ENCODE data around the gene ADPRS. TPM values are rescaled to one million over a fixed set of nuclear protein-coding genes. Genes with fewer than 3 reads are reported as not detected.

ADPRS gene
- total and polyA plus RNA-seq, 2 donors: 17.2 to 26.3 TPM

- H3K4me3 ChIP-seq (ENCODE audit: low read depth, low read length): peak within 1 kb of the TSS; percentile 39
- no peak for DNase-seq (ENCODE audit: extremely low spot score)
- no peaks in the 10 kb centered on the region for H3K4me1 ChIP-seq (ENCODE audit: insufficient read depth)
- H3K36me3 ChIP-seq (ENCODE audit: insufficient read depth): no peaks in the 10 kb centered on the region
- 12% methylated on average over 58 of the region's 59 CpGs for WGBS
- no peak within 1 kb of the TSS for H3K27ac ChIP-seq (ENCODE audit: low read depth)
These were observed 4.8 kb upstream of the ADPRS start, which contains the start of gene TEKT2 for GRCh38 chr1:36083635-36084496. TSS of gene TEKT2 (plus strand) at chr1:36084094. CDS start at chr1:36084922, 828 bp downstream.

- no peak for DNase-seq (ENCODE audit: extremely low spot score)
- Histone ChIP-seq H3K36me3 (ENCODE audit: insufficient read depth) (no peaks in the 10 kb centered on the region), H3K4me1 (ENCODE audit: insufficient read depth) (no peaks in the 10 kb centered on the region), H3K27ac (ENCODE audit: low read depth) (no peak overlapping the region), H3K4me3 (ENCODE audit: low read depth, low read length) (peak overlapping the region; percentile 39)
- WGBS: 50% methylated on average over 19 of the region's 19 CpGs
These were observed 4.1 kb upstream of the ADPRS start for GRCh38 chr1:36084497-36085115.

GRCh38 chr1:36085126-36085525 lies 3.6 kb upstream of the ADPRS start:
- Histone ChIP-seq H3K4me1 (ENCODE audit: insufficient read depth) (no peaks in the 10 kb centered on the region), H3K36me3 (ENCODE audit: insufficient read depth) (no peaks in the 10 kb centered on the region), H3K27ac (ENCODE audit: low read depth) (no peak overlapping the region), H3K4me3 (ENCODE audit: low read depth, low read length) (no peak overlapping the region)
- WGBS: 88% methylated on average over 9 of the region's 9 CpGs
- no peak for DNase-seq (ENCODE audit: extremely low spot score)

DNA sequence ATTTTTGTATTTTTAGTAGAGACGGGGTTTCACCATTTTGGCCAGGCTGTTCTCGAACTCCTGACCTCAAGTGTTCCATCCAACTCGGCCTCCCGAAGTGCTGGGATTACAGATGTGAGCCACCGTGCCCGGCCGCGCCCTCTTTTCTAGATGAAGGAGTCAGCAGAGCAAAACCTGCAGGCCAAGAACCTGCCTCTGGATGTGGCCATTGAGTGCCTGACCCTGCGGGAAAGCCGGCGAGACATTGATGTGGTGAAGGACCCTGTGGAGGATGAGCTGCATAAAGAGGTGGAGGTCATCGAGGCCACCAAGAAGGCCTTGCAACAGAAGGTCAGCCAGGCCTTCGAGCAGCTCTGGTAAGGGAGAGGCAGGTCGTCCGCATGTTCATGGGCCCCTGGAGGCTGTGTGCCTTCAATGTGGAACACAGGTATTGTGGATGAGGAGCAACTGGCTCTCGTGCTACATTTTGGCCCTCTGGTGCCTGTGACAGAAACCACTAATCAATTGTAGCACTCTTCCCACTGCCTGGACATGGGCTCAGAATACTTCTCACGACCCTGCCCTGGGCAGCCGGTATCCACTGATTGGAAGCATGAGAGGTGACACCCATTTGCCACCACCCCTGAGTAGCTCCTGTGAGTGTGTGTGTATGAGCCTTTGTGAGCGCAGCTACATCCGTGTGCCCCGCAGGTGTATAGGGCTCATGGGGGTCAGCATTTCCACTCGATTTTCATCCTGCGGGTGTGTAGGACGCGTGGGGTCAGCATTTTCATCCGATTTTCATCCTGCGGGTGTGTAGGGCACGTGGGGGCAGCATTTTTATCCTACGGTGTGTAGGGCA lies 2.8 kb upstream of the ADPRS start:
- Histone ChIP-seq H3K27ac (ENCODE audit: low read depth) (no peak overlapping the region), H3K4me3 (ENCODE audit: low read depth, low read length) (no peak overlapping the region), H3K36me3 (ENCODE audit: insufficient read depth) (no peaks in the 10 kb centered on the region), H3K4me1 (ENCODE audit: insufficient read depth) (no peaks in the 10 kb centered on the region)
- 91% methylated on average over 29 of the region's 29 CpGs for WGBS
- DNase-seq (ENCODE audit: extremely low spot score): no peak

DNA sequence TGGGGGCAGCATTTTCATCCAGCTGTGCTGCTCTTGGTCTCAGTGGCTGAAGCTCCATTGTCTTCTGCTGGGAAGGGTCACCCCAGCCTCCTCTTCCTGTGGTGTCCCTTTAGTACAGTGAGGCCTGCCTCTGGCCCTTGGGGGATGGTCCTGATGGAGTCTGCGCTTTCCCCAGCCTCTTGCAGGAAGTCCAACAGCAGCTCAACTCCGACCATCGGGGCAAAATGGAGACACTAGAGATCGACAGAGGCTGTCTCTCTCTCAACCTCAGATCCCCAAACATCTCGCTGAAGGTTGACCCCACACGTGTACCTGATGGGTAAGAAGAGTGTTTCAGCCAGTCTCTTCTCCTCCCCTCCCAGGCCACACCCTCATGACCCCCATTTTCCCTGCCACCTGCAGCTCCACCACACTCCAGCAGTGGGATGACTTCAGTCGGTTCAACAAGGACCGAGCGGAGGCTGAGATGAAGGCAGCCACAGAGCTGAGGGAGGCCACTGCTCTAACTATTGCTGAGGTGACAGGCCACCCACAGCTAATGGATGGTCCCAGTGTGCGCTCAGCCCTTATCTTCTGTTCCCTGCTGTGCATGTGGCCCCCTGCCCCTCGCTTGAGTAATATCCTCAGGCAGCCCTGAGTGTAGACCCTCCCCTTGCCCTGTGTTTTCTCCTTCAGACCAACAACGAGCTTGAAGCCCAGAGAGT lies 2.0 kb upstream of the ADPRS start:
- no peaks in the 10 kb centered on the region for H3K36me3 ChIP-seq (ENCODE audit: insufficient read depth)
- no peaks in the 10 kb centered on the region for H3K4me1 ChIP-seq (ENCODE audit: insufficient read depth)
- no peak overlapping the region for H3K27ac ChIP-seq (ENCODE audit: low read depth)
- WGBS: 85% methylated on average over 12 of the region's 12 CpGs
- no peak for DNase-seq (ENCODE audit: extremely low spot score)
- H3K4me3 ChIP-seq (ENCODE audit: low read depth, low read length): no peak overlapping the region

GRCh38 chr1:36087233-36088123 lies 1.2 kb upstream of the ADPRS start:
- no peak for DNase-seq (ENCODE audit: extremely low spot score)
- Histone ChIP-seq H3K36me3 (ENCODE audit: insufficient read depth) (peaks cover 5% of the 10 kb centered on the region), H3K4me1 (ENCODE audit: insufficient read depth) (no peaks in the 10 kb centered on the region), H3K4me3 (ENCODE audit: low read depth, low read length) (no peak overlapping the region), H3K27ac (ENCODE audit: low read depth) (no peak overlapping the region)
- 91% methylated on average over 31 of the region's 31 CpGs for WGBS

DNA sequence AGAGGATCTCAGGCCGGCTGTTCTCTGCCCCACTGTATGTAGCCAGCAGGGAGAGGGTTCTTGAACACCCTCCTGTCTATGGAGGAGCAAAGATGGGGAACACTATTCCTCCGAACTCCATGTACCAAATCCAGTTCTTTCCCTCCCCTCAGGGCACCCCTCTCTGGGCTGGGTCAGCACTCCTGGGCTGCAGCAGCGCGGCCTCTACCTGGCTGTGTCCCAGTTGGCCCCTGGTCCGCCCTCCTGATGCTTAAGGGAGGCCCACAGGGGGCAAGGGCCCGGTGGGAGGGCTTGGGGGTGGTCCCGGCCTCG lies 471 bp upstream of the ADPRS start:
- no peak for DNase-seq (ENCODE audit: extremely low spot score)
- WGBS: 21% methylated on average over 8 of the region's 8 CpGs
- Histone ChIP-seq H3K4me1 (ENCODE audit: insufficient read depth) (no peaks in the 10 kb centered on the region), H3K4me3 (ENCODE audit: low read depth, low read length) (peak overlapping the region; percentile 86), H3K27ac (ENCODE audit: low read depth) (peak overlapping the region; percentile 25), H3K36me3 (ENCODE audit: insufficient read depth) (peaks cover 7% of the 10 kb centered on the region)

DNA sequence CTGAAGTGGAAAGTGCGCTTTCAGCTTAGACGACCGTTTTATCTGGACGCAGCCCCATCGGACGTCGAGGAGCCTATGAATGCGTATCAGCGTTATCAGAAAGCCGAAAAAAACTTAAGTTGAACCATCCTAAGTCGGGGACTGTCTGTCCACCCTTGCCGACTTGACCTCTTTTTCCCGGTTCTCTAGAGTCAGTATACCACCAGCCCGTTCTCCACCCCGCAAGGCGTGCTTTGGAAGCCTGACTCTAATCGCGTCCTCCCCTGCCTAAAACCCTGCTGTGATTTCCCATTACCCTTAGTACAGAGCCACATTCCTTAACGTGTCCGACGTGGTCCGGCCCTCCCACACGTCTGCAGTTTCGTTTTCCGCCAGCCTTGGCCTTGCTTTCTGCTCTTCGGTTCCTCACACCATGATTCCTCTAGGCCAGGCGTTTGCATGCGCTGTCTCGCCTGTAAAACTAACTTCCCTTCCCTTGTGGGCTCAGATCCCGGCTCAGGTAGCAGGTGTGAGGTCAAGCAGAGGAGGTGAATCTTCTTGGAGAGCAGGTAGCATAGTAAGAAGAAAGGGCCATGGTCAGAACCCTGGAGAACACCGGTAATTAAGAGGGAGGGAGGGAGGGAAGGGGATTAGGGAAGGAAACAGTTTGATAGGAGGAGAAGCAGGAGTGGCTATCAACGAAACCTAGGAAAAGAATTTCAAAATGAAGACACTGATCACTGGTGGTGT lies 865 bp downstream of the ADPRS start:
- DNase-seq (ENCODE audit: extremely low spot score): no peak
- Histone ChIP-seq H3K27ac (ENCODE audit: low read depth) (no peak overlapping the region), H3K4me3 (ENCODE audit: low read depth, low read length) (peak overlapping the region; percentile 86), H3K36me3 (ENCODE audit: insufficient read depth) (peaks cover 11% of the 10 kb centered on the region), H3K4me1 (ENCODE audit: insufficient read depth) (no peaks in the 10 kb centered on the region)
- 7% methylated on average over 32 of the region's 32 CpGs for WGBS

GRCh38 chr1:36091141-36091540 lies 2.4 kb downstream of the ADPRS start:
- Histone ChIP-seq H3K4me1 (ENCODE audit: insufficient read depth) (no peaks in the 10 kb centered on the region), H3K27ac (ENCODE audit: low read depth) (no peak overlapping the region), H3K4me3 (ENCODE audit: low read depth, low read length) (no peak overlapping the region), H3K36me3 (ENCODE audit: insufficient read depth) (peaks cover 11% of the 10 kb centered on the region)
- 87% methylated on average over 4 of the region's 4 CpGs for WGBS
- no peak for DNase-seq (ENCODE audit: extremely low spot score)

DNA sequence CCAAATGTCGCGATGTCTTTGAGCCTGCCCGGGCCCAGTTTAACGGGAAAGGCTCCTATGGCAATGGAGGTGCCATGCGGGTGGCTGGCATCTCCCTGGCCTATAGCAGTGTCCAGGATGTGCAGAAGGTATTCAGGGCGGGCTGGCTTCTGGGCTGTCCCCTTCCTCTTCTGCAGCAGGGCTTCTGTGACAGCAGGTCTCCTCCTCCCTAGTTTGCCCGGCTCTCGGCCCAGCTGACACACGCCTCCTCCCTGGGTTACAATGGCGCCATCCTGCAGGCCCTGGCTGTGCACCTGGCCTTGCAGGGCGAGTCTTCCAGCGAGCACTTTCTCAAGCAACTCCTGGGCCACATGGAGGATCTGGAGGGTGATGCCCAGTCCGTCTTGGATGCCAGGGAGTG lies 3.0 kb downstream of the ADPRS start:
- no peaks in the 10 kb centered on the region for H3K4me1 ChIP-seq (ENCODE audit: insufficient read depth)
- no peak overlapping the region for H3K27ac ChIP-seq (ENCODE audit: low read depth)
- H3K36me3 ChIP-seq (ENCODE audit: insufficient read depth): peaks cover 11% of the 10 kb centered on the region
- DNase-seq (ENCODE audit: extremely low spot score): no peak
- no peak overlapping the region for H3K4me3 ChIP-seq (ENCODE audit: low read depth, low read length)
- 94% methylated on average over 13 of the region's 13 CpGs for WGBS

GRCh38 chr1:36092166-36092797 lies 3.6 kb downstream of the ADPRS start:
- H3K4me3 ChIP-seq (ENCODE audit: low read depth, low read length): no peak overlapping the region
- DNase-seq (ENCODE audit: extremely low spot score): no peak
- WGBS: 90% methylated on average over 17 of the region's 17 CpGs
- H3K4me1 ChIP-seq (ENCODE audit: insufficient read depth): no peaks in the 10 kb centered on the region
- H3K27ac ChIP-seq (ENCODE audit: low read depth): no peak overlapping the region
- H3K36me3 ChIP-seq (ENCODE audit: insufficient read depth): peaks cover 11% of the 10 kb centered on the region

- Histone ChIP-seq H3K27ac (ENCODE audit: low read depth) (no peak overlapping the region), H3K4me3 (ENCODE audit: low read depth, low read length) (no peak overlapping the region), H3K36me3 (ENCODE audit: insufficient read depth) (peaks cover 11% of the 10 kb centered on the region), H3K4me1 (ENCODE audit: insufficient read depth) (no peaks in the 10 kb centered on the region)
- WGBS: 88% methylated on average over 9 of the region's 9 CpGs
- DNase-seq (ENCODE audit: extremely low spot score): no peak
These were observed 4.1 kb downstream of the ADPRS start for GRCh38 chr1:36092798-36093185.

All from urinary bladder (tissue), 4 donors.